GM12892 (cell line): ENCODE measurements around the gene ZFP62.
"Not testable (repeated sequence)": the region's sequence is repeated elsewhere in the genome, so short reads cannot be mapped to it uniquely, and the experiment has no call there.

Experiments
- DNase-seq: peaks from one replicate; pipeline ENCODE4 v3.0.0; 2011; ENCODE audit not compliant: insufficient read length
- FAIRE-seq: peaks from 2 replicates; lab custom pipeline; 2011; peaks lifted over from hg19 to GRCh38; lab: Jason Lieb, UNC
- POLR2A ChIP-seq: IDR thresholded peaks from 2 replicates; pipeline ENCODE4 v1.6.1; 2011; ENCODE audit warnings: low read depth, low read length, control low read depth
- POLR2AphosphoS5 ChIP-seq: IDR thresholded peaks from 2 replicates; pipeline ENCODE4 v1.6.1; 2011; ENCODE audit warnings: low read depth, low read length, control low read depth
- TAF1 ChIP-seq: IDR thresholded peaks from 2 replicates; pipeline ENCODE4 v1.6.1; 2011; ENCODE audit warnings: low read depth, mild to moderate bottlenecking, control low read depth, low read length, borderline replicate concordance

ZFP62 gene

DNA sequence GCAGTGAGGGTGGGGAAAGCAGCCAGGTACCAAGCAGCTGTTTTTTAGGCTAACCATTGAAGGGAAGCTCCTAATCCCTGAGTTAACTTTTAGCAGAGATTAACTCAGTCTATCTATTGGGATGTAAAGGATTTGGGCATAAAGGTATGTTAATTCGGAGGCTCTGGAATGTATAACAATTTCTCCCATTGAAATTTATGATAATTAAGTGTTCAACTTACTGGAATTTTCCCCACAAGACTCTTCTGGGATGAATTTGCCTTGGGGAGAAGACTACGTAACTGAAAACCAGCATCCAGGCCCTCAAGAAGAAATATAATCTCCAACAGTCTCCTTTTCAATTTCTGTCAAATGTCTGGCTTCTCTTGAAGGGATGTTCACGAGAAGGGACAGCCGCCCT lies 23.6 kb downstream of the ZFP62 start:
- TF ChIP-seq TAF1 (no peak), POLR2A (no peak), POLR2AphosphoS5 (no peak)
- FAIRE-seq, result no peak

DNA sequence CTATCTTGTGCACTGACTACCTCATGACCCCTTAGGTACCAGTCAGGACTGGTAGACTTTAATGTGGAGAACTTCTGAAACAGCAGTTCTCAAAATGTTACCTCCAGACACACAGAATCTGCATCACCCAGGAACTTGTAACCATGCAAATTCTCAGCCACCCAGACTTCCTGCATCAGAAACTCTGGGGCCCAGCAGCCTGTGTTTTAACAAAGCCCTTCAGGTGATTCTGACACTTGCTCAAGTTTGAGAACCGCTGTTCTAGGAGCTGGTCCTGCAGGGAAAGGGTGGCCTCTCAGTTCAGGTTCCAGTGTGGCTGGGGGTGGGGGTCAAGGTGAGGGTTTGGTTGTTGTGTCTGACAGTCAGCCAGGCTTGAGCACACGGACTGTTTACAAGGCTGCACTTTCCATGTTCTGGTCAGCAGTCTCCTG lies 28.4 kb downstream of the ZFP62 start:
- peak; percentile 83 for FAIRE-seq
- no peak for DNase-seq
- TF ChIP-seq TAF1, result no peak
- no peak for TF ChIP-seq POLR2AphosphoS5
- TF ChIP-seq POLR2A, result peak; percentile 29; the same call in 1 of the 2 replicates

More for the DNA sequence above, 23.6 kb downstream of the ZFP62 start:
- DNase-seq, result no peak

DNA sequence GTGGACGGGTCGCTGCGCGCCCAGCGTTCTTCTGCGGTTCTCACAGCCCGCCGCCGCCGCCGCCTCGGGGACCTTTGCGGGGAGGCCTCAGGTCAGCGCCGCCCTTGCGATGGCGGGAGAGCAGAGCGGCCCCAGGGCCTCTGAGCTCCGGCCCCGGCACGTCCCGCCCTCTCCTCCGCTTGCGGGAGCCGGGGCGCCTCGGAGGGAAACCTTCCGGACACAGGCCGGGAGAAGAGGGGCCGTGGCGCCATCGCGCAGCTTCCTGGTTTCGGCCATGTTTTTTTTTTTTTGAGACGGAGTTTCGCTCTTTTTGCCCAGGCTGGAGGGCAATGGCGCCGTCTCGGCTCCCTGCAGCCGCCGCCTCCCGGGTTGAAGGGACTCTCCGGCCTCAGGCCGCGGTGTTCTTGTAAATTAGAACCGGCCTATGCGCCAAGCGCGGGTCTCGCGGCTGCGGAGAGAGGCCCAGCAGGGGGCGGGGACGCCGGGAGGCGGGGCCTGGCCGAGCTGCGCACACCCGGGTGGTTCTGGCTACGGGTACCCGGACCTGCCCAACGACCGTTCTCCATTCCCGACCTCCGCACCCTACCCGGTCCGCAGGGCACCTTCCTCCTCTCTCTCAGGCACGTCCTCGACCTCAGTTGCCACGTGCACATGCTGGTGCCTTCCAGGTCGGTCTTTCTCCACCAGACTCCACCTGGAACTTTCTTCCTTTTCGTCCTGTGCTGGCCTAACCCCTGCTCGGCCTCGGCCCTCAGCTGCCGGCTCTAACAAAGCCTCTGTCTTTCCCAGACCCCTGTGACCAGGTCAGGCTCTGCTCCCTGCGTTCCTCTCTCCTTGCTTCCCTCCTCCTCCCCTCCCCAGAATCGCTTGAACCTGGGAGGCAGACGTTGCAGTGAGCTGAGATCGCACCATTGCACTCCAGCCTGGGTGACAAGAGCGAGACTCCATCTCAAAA lies 29.7 kb downstream of the ZFP62 start:
- FAIRE-seq (peak; percentile 95), DNase-seq (peak; percentile 80)

GRCh38 chr5:180830253-180831138 lies 30.6 kb downstream of the ZFP62 start:
- peak; percentile 51 for DNase-seq
- TF ChIP-seq TAF1 (peak; percentile 9; the same call in 1 of the 2 replicates), POLR2A (peak; percentile 70), POLR2AphosphoS5 (peak; percentile 63; the same call in 1 of the 2 replicates)

More for the DNA sequence above, 29.7 kb downstream of the ZFP62 start:
- peak; percentile 78; the same call in 1 of the 2 replicates for TF ChIP-seq POLR2A
- TF ChIP-seq TAF1, result no peak; the same call in none of the 2 replicates
- peak; percentile 91 for TF ChIP-seq POLR2AphosphoS5

DNA sequence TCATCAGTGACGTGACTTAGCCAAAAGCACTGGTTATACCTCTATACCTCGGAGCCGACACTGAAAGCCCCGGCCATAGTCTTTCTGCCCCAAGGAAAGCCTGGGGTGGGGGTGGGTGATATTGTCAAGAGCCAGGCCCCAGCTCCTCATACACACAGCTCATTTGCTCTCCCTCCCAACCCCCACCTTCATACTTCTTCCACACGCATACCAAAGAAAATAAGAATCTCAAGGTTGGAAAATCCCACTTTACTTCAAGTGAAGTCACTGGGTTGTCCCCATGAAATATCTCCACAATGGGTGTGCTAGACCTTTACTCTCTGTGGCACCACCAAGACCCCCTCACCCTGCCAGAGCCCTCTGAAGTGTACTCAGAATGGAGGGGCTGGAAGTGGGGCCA lies 31.4 kb downstream of the ZFP62 start:
- FAIRE-seq, result no peak
- TF ChIP-seq POLR2AphosphoS5, result no peak
- TF ChIP-seq TAF1, result no peak
- TF ChIP-seq POLR2A, result no peak
- no peak for DNase-seq

More at GRCh38 chr5:180830253-180831138, 30.6 kb downstream of the ZFP62 start:
- FAIRE-seq, result peak; percentile 89

DNA sequence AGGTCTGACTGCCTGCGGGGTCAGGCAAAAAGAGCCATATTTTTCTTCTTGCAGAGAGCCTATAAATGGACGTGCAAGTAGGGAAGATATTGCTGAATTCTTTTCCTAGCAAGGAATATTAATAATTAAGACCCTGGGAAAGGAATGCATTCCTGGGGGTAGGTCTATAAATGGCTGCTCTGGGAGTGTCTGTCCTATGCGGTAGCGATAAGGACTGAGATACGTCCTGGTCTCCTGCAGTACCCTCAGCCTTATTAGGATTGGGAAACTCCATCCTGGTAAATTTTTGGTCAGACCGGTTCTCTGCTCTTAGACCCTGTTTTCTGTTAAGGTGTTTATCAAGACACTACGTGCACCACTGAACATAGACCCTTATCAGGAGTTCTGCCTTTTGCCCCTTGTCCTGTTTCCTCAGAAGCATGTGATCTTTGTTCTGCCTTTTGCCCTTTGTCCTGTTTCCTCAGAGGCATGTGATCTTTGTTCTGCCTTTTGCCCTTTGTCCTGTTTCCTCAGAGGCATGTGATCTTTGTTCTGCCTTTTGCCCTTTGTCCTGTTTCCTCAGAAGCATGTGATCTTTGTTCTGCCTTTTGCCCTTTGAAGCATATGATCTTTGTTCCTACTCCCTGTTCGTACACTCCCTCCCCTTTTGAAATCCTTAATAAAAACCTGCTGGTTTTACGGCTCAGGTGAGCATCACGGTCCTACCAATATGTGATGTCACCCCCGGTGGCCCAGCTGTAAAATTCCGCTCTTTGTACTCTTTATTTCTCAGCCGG lies 32.1 kb downstream of the ZFP62 start:
- not testable (repeated sequence) for DNase-seq, FAIRE-seq

DNA sequence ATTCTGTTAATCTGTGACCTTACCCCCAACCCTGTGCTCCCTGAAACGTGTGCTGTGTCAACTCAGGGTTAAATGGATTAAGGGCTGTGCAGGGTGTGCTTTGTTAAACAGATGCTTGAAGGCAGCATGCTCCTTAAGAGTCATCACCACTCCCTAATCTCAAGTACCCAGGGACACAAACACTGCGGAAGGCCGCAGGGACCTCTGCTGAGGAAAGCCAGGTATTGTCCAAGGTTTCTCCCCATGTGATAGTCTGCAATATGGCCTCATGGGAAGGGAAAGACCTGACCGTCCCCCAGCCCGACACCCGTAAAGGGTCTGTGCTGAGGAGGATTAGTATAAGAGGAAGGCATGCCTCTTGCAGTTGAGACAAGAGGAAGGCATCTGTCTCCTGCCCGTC lies 33.7 kb downstream of the ZFP62 start:
- DNase-seq, FAIRE-seq: not testable (repeated sequence)

- FAIRE-seq (no peak), DNase-seq (no peak)
- no peak for TF ChIP-seq POLR2AphosphoS5
- no peak for TF ChIP-seq TAF1
- no peak for TF ChIP-seq POLR2A
Measured at GRCh38 chr5:180825768-180826525, 35.1 kb downstream of the ZFP62 start.

DNA sequence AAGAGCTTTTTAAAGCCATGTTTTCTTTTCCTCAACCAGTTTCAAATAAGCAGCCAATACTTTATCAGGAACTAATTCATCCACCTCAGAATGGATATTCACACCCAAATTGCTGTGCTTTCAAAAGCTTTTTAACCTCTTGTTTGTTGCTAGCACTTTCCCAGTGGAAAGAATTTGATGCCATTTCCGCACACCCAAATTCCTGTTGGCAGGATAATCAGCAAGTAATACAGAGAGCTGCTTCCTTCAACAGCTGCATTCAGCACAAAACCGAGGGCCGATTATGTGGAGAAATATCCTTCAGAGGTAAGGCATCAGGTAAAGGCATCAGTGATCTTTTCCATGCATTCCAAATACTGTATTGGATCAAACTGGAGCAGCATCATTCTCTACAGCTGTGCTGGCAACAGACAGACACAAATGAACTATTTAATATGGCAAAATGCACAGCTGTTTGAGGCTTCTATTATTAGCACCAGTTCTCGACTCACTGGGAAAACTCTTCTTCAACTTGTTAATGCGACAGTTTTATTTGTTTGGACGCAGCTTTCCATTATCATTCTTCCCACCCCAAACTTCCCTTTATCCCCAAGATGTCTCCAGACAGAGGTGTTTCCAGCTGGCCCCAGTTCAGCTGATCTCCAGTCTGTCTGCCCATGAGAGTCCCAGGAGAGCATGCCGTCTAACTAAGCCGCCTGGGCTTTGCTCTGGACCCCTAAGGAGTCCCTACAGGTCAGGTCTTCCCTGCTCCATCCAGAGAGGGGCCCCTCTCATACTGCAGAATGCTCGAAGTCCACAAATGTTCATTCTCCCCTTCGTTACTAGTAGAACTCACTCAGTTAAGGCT lies 36.2 kb downstream of the ZFP62 start:
- no peak for DNase-seq
- no peak for TF ChIP-seq TAF1
- TF ChIP-seq POLR2A, result no peak
- no peak for TF ChIP-seq POLR2AphosphoS5
- no peak for FAIRE-seq

DNA sequence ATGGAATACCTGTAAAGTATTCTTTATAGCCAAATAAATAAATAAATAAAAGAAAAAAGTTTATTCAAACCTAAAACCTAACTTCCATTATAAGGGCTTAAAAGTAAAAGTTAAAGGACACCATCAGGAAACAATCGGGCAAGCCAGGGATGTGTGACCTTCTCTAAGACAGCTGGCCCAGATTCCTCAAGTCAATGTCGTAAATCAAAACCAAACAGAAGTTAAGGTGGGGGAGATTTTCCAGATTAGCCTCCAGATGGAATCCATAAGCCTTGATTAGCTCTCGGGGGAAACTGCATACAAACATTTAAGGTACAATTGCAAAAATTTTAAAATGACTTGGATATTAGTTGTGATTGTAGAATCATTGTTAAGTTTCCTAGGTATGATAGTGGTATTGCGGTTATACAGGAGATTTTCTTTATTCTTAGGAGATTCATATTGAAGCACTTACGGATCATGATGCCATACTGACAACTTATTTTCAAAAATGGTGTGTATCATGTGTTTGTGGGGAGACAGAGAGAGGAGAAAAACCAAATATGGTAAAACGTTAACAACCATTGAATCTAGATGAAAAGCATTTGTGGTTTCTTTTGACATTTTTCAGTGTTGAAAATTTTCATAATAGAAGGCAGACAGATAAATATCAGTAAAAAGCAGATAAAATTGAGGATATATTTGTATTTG lies 37.0 kb downstream of the ZFP62 start:
- DNase-seq, result no peak
- FAIRE-seq, result no peak
- TF ChIP-seq TAF1 (no peak), POLR2AphosphoS5 (no peak), POLR2A (no peak)
